H1 (cell line): ENCODE results near the gene KCNIP2. TPM values are rescaled to one million over a fixed set of nuclear protein-coding genes. Genes with fewer than 3 reads are reported as not detected.

Source experiments
- CTCF ChIA-PET: fragments of 300-600 bp; sonication (Branson Sonifier 250); formaldehyde crosslinking; loops from one replicate; lab custom pipeline; 2021; ENCODE audit not compliant: partially characterized antibody; lab: Charles Lee
- POLR2A ChIA-PET: fragments of 300-600 bp; sonication (Branson Sonifier 250); formaldehyde crosslinking; loops from one replicate; lab custom pipeline; 2021; ENCODE audit warnings: inconsistent platforms; ENCODE audit not compliant: partially characterized antibody; lab: Charles Lee
- DNase-seq, 2 experiments: peaks; one replicate each; pipeline versions ENCODE4 v3.0.0 to v3.0.0-alpha.2; 2010 to 2022; ENCODE audit warnings: low spot score in 2 of 2, low read depth in 1 of 2, mixed read lengths in 1 of 2
- FAIRE-seq: peaks from 2 replicates; lab custom pipeline; 2011; peaks lifted over from hg19 to GRCh38; lab: Jason Lieb, UNC
- H2AFZ ChIP-seq: 2 replicates; pipeline ENCODE4 v1.8.1; 2012; ENCODE audit warnings: low read length, inconsistent platforms
- H2AK5ac ChIP-seq: 2 replicates; pipeline ENCODE4 v1.6.1; 2013; ENCODE audit warnings: low read depth, low read length
- H2BK120ac ChIP-seq: replicated peaks from 2 replicates; pipeline ENCODE3; 2013; ENCODE audit warnings: low read depth, low read length, inconsistent platforms
- H2BK12ac ChIP-seq: 2 replicates; pipeline ENCODE4 v1.6.1; 2013; ENCODE audit warnings: low read depth, low read length
- H2BK15ac ChIP-seq: 2 replicates; pipeline ENCODE4 v1.6.1; 2013; ENCODE audit warnings: low read length
- H2BK20ac ChIP-seq: 2 replicates; pipeline ENCODE4 v1.6.1; 2013; ENCODE audit warnings: low read length
- H2BK5ac ChIP-seq: 2 replicates; pipeline ENCODE4 v1.6.1; 2013; ENCODE audit warnings: low read depth, low read length
- H3K14ac ChIP-seq: 2 replicates; pipeline ENCODE4 v1.6.1; 2013; ENCODE audit warnings: inconsistent platforms; ENCODE audit not compliant: insufficient read length
- H3K18ac ChIP-seq: 2 replicates; pipeline ENCODE4 v1.6.1; 2013; ENCODE audit warnings: low read length; ENCODE audit errors: extremely low read depth
- H3K23ac ChIP-seq: 2 replicates; pipeline ENCODE4 v1.6.1; 2013; ENCODE audit warnings: inconsistent platforms; ENCODE audit not compliant: insufficient read length
- H3K23me2 ChIP-seq: 2 replicates; pipeline ENCODE4 v1.6.1; 2013; ENCODE audit warnings: low read depth, low read length
- H3K27ac ChIP-seq: 2 replicates; pipeline ENCODE4 v1.6.1; 2011; ENCODE audit warnings: low read depth, low read length, inconsistent platforms
- H3K27me3 ChIP-seq, 4 experiments: replicated peaks in 1 of 4; 1 replicate in 1 of 4; 2 replicates in 3 of 4; pipeline versions ENCODE4 v1.6.1 to v1.8.1; 2011 to 2013; ENCODE audit warnings: low read length in 3 of 4, mild to moderate bottlenecking in 3 of 4, inconsistent platforms in 2 of 4, mixed read lengths in 2 of 4, moderate library complexity in 1 of 4; ENCODE audit not compliant: control insufficient read depth in 3 of 4, insufficient read depth in 3 of 4; ENCODE audit errors: extremely low read depth in 1 of 4
- H3K36me3 ChIP-seq, 4 experiments: 2 replicates each; pipeline versions ENCODE4 v1.6.1 to v1.8.1; 2011 to 2013; ENCODE audit warnings: mild to moderate bottlenecking in 4 of 4, low read length in 3 of 4, moderate library complexity in 2 of 4, control low read depth in 1 of 4, inconsistent platforms in 1 of 4; ENCODE audit not compliant: insufficient read depth in 4 of 4, control insufficient read depth in 2 of 4
- H3K4ac ChIP-seq: replicated peaks from 2 replicates; pipeline ENCODE3; 2013; ENCODE audit warnings: low read length, low read depth, mixed read lengths, inconsistent platforms; ENCODE audit not compliant: insufficient read length
- H3K4me1 ChIP-seq, 4 experiments: replicated peaks in 1 of 4; 1 replicate in 1 of 4; 2 replicates in 3 of 4; pipeline versions ENCODE4 v1.6.1 to v1.8.1; 2011 to 2013; ENCODE audit warnings: low read length in 3 of 4, inconsistent platforms in 2 of 4, mixed read lengths in 1 of 4; ENCODE audit not compliant: insufficient read depth in 4 of 4, control insufficient read depth in 3 of 4
- H3K4me2 ChIP-seq, 2 experiments: 2 replicates each; pipeline versions ENCODE4 v1.6.1 to v1.8.1; 2011 to 2013; ENCODE audit warnings: low read depth in 2 of 2, low read length in 2 of 2, control low read depth in 1 of 2, inconsistent platforms in 1 of 2, mild to moderate bottlenecking in 1 of 2; ENCODE audit not compliant: insufficient read depth in 1 of 2
- H3K4me3 ChIP-seq, 4 experiments: fragments of 200-600, 300-600 bp in 1 of 4; sonication (generic), shearing (Covaris generic), sonication (Bioruptor Twin) in 1 of 4; 2 replicates each; pipeline versions ENCODE4 v1.5.1 to v1.8.1; 2011 to 2016; ENCODE audit warnings: low read length in 4 of 4, low read depth in 3 of 4, control low read depth in 2 of 4, inconsistent platforms in 2 of 4, mild to moderate bottlenecking in 2 of 4, mixed read lengths in 1 of 4, moderate library complexity in 1 of 4; ENCODE audit not compliant: insufficient read depth in 2 of 4; ENCODE audit errors: extremely low read depth in 1 of 4
- H3K56ac ChIP-seq: replicated peaks from 2 replicates; pipeline ENCODE3; 2013; ENCODE audit warnings: low read depth, mild to moderate bottlenecking, mixed read lengths, low read length, inconsistent platforms; ENCODE audit not compliant: insufficient read length
- H3K79me1 ChIP-seq: 2 replicates; pipeline ENCODE4 v1.6.1; 2013; ENCODE audit warnings: low read depth, low read length, control low read depth
- H3K79me2 ChIP-seq, 2 experiments: 2 replicates each; pipeline versions ENCODE4 v1.6.1 to v1.8.1; 2012 to 2013; ENCODE audit warnings: low read length in 2 of 2, mild to moderate bottlenecking in 2 of 2, inconsistent platforms in 1 of 2; ENCODE audit not compliant: insufficient read depth in 2 of 2, control insufficient read depth in 1 of 2
- H3K9ac ChIP-seq, 4 experiments: replicated peaks in 1 of 4; 1 replicate in 1 of 4; 2 replicates in 3 of 4; pipeline versions ENCODE4 v1.6.1 to v1.8.1; 2011 to 2013; ENCODE audit warnings: low read depth in 3 of 4, low read length in 3 of 4, control low read depth in 2 of 4, mild to moderate bottlenecking in 2 of 4, moderate library complexity in 2 of 4, inconsistent platforms in 1 of 4; ENCODE audit errors: extremely low read depth in 1 of 4
- H3K9me3 ChIP-seq, 2 experiments: 2 replicates each; pipeline versions ENCODE4 v1.6.1 to v1.8.1; 2012 to 2013; ENCODE audit warnings: mild to moderate bottlenecking in 2 of 2, moderate library complexity in 2 of 2, control low read depth in 1 of 2, inconsistent platforms in 1 of 2, low read depth in 1 of 2, low read length in 1 of 2, mixed read lengths in 1 of 2; ENCODE audit not compliant: insufficient read depth in 2 of 2
- H4K20me1 ChIP-seq, 2 experiments: replicated peaks in 1 of 2; 2 replicates each; pipeline versions ENCODE3 to v1.8.1; 2011 to 2013; ENCODE audit warnings: inconsistent platforms in 2 of 2, low read length in 2 of 2, mild to moderate bottlenecking in 1 of 2; ENCODE audit not compliant: insufficient read depth in 2 of 2, control insufficient read depth in 1 of 2
- H4K5ac ChIP-seq: 2 replicates; pipeline ENCODE4 v1.6.1; 2013; ENCODE audit warnings: low read length, low read depth, mixed read lengths, inconsistent platforms; ENCODE audit not compliant: insufficient read length
- H4K8ac ChIP-seq: 2 replicates; pipeline ENCODE4 v1.8.0; 2013; ENCODE audit warnings: mild to moderate bottlenecking, moderate library complexity, low read length, inconsistent platforms; ENCODE audit not compliant: insufficient read depth; ENCODE audit errors: extremely low read depth
- H4K91ac ChIP-seq: replicated peaks from 2 replicates; pipeline ENCODE3; 2013; ENCODE audit warnings: low read length, mixed read lengths, inconsistent platforms; ENCODE audit not compliant: insufficient read length
- CREB1 ChIP-seq: IDR thresholded peaks from 2 replicates; pipeline ENCODE4 v1.6.1; 2012; ENCODE audit warnings: inconsistent platforms
- EGR1 ChIP-seq: IDR thresholded peaks from 2 replicates; pipeline ENCODE4 v1.6.1; 2011; ENCODE audit warnings: low read depth, low read length, borderline replicate concordance
- EZH2 ChIP-seq: fragments of 200-600 bp; sonication (generic); IDR thresholded peaks from 2 replicates; pipeline ENCODE4 v1.7.1; 2012; ENCODE audit warnings: low read depth, mild to moderate bottlenecking, moderate library complexity, low read length, inconsistent platforms; ENCODE audit not compliant: severe bottlenecking
- FOSL1 ChIP-seq: IDR thresholded peaks from 2 replicates; pipeline ENCODE4 v1.6.1; 2011; ENCODE audit warnings: mild to moderate bottlenecking, low read depth, low read length, moderate library complexity; ENCODE audit not compliant: insufficient read depth
- HDAC6 ChIP-seq: IDR thresholded peaks from one replicate; pipeline ENCODE4 v1.7.1; 2012; ENCODE audit warnings: low read depth, mild to moderate bottlenecking, inconsistent platforms, low read length, moderate library complexity
- MAX ChIP-seq: IDR thresholded peaks from 2 replicates; pipeline ENCODE4 v1.6.1; 2012; ENCODE audit warnings: inconsistent platforms
- RBBP5 ChIP-seq: IDR thresholded peaks from 2 replicates; pipeline ENCODE4 v1.7.1; 2012; ENCODE audit warnings: low read depth, mild to moderate bottlenecking, inconsistent platforms, low read length, moderate library complexity, borderline replicate concordance
- RNF2 ChIP-seq: fragments of 200-900, 300-1000 bp; sonication (generic); IDR thresholded peaks from 2 replicates; pipeline ENCODE4 v1.7.1; 2016; ENCODE audit warnings: borderline replicate concordance, low read depth, mild to moderate bottlenecking, antibody characterized with exemption, low read length; ENCODE audit not compliant: poor library complexity, severe bottlenecking; ENCODE audit errors: missing control alignments
- SIN3A ChIP-seq, 2 experiments: IDR thresholded peaks in 1 of 2; conservative IDR thresholded peaks in 1 of 2; 2 replicates each; pipeline ENCODE4 v1.6.1; 2011 to 2012; ENCODE audit warnings: low read length in 2 of 2, improper control_type of control experiment in 1 of 2, low read depth in 1 of 2, mild to moderate bottlenecking in 1 of 2
- SP1 ChIP-seq: IDR thresholded peaks from 2 replicates; pipeline ENCODE4 v1.6.1; 2011; ENCODE audit warnings: low read depth, low read length
- TBP ChIP-seq: IDR thresholded peaks from 2 replicates; pipeline ENCODE4 v1.6.1; 2011; ENCODE audit warnings: low read depth, low read length, improper control_type of control experiment
- TCF12 ChIP-seq: IDR thresholded peaks from 2 replicates; pipeline ENCODE4 v1.6.1; 2011; ENCODE audit warnings: low read depth, mild to moderate bottlenecking, low read length
- ZNF274 ChIP-seq: IDR thresholded peaks from 2 replicates; pipeline ENCODE4 v1.7.0; 2012; ENCODE audit warnings: low read length, borderline replicate concordance; ENCODE audit errors: extremely low read depth
- WGBS, 2 experiments: shearing (Covaris generic) in 1 of 2; methylation state at CpG; one replicate each; pipeline versions ENCODE4 v1.1.6 to v1.1.7; 2013 to 2015; ENCODE audit warnings: low lambda C conversion rate in 2 of 2, mixed read lengths in 2 of 2, inconsistent platforms in 1 of 2, low coverage in 1 of 2, missing lambda C conversion rate in 1 of 2; ENCODE audit not compliant: insufficient replicate concordance in 2 of 2, insufficient coverage in 1 of 2, insufficient read length in 1 of 2; ENCODE audit errors: extremely low coverage in 1 of 2, missing lambda C conversion rate in 1 of 2; 5-methylcytosine and 5-hydroxymethylcytosine counted together
- polyA plus RNA-seq, 7 experiments: library from polyadenylated mRNA; depleted of rRNA in 3 of 7; stranded (reverse) in 5 of 7; unstranded in 2 of 7; fragments of >200 nt in 5 of 7; fragments of 200-250 nt in 2 of 7; gene quantifications; 1 replicate in 5 of 7; 2 replicates in 1 of 7; 4 replicates in 1 of 7; pipeline versions ENCODE4 v1.2.1 to v1.2.3, GENCODE V29; 2011 to 2013; ENCODE audit warnings: missing spikeins in 2 of 7, mixed read lengths in 2 of 7
- total RNA-seq: library from RNA; stranded (reverse); fragmentation: NEBNext Ultra II Directional; extraction: Animal tissue kit (Norgen Biotek cat#: 25700); gene quantifications from 2 replicates; pipeline ENCODE4 v1.2.1, GENCODE V29; 2021

Gene KCNIP2
- total and polyA plus RNA-seq, 2 of the 8 experiments (the other 6 are each of a cell fraction or from before 2014, with no cell fraction given): 2.7 to 6.0 TPM

GRCh38 chr10:101848894-101849351 lies 5.3 kb upstream of the KCNIP2 start:
- DNase-seq: no peak
- WGBS, 2 experiments: 82% methylated on average over 3 of the region's 3 CpGs; no CpG with 5 or more reads in 1 of the 2 experiments
- no peaks in the 10 kb centered on the region; a peak in 1 of 7 replicates for H3K27me3 ChIP-seq
- no peak for TF ChIP-seq RBBP5
- no peak for TF ChIP-seq CREB1
- TF ChIP-seq TCF12: no peak
- TF ChIP-seq SP1: no peak
- TF ChIP-seq EGR1: no peak
- TF ChIP-seq RNF2: no peak
- no peak for TF ChIP-seq EZH2
- TF ChIP-seq MAX: no peak
- no peak for TF ChIP-seq FOSL1
- no peak for TF ChIP-seq SIN3A (conservative IDR thresholded peaks at IDR 0.05 in 1 of 2, IDR thresholded peaks at IDR 0.05 in 1 of 2; ENCODE audit: low read depth in 1 of 2, low read length in 2 of 2)
- TF ChIP-seq TBP: no peak
- TF ChIP-seq ZNF274: no peak
- no peak for TF ChIP-seq HDAC6

More at GRCh38 chr10:101848894-101849351, 5.3 kb upstream of the KCNIP2 start:
- peaks cover 4% of the 10 kb centered on the region for H3K23me2 ChIP-seq
- H2AFZ ChIP-seq: no peak overlapping the region
- no peak overlapping the region for H4K91ac ChIP-seq
- no peak overlapping the region for H2BK20ac ChIP-seq
- H2BK120ac ChIP-seq: no peak overlapping the region
- H2BK5ac ChIP-seq: no peak overlapping the region
- no peak overlapping the region for H3K18ac ChIP-seq
- ChIA-PET CTCF (interaction anchor here (0.7 to 3.1 kb wide), 12 partner anchors 7 to 224 kb away, joined by 3 to 22 read pairs (median 4); no protein-coding TSS in a partner anchor), POLR2A (interaction anchor here (0.5 to 1.5 kb wide), 3 partner anchors 12 to 317 kb away, joined by 3 to 8 read pairs (median 4); partner anchors contain the start of gene OGA)
- no peak overlapping the region for H3K56ac ChIP-seq
- H2BK12ac ChIP-seq: no peak overlapping the region
- H3K9ac ChIP-seq: no peak overlapping the region; a peak in 1 of 7 replicates
- H3K79me2 ChIP-seq: no peaks in the 10 kb centered on the region
- no peak overlapping the region for H3K23ac ChIP-seq
- no peak overlapping the region for H3K4ac ChIP-seq
- H3K79me1 ChIP-seq: no peaks in the 10 kb centered on the region; the same call in 1 of the 2 replicates
- peaks cover 0 to 19% (median 4%) of the 10 kb centered on the region in 4 experiments; a peak in 5 of 7 replicates for H3K4me1 ChIP-seq
- H3K27ac ChIP-seq: no peak overlapping the region
- H3K4me3 ChIP-seq: no peak overlapping the region
- H3K14ac ChIP-seq: no peak overlapping the region
- H2BK15ac ChIP-seq: no peak overlapping the region
- H4K5ac ChIP-seq: no peak overlapping the region
- H4K20me1 ChIP-seq: peaks cover 0 to 2% of the 10 kb centered on the region in 2 experiments
- H3K36me3 ChIP-seq: no peaks in the 10 kb centered on the region
- peak overlapping the region; percentile 25; the same call in 1 of the 2 replicates for H2AK5ac ChIP-seq
- no peaks in the 10 kb centered on the region for H3K9me3 ChIP-seq
- FAIRE-seq: no peak
- H4K8ac ChIP-seq: no peak overlapping the region
- no peak overlapping the region for H3K4me2 ChIP-seq
